ENCODE data around the gene ZAR1. TPM values are rescaled to one million over a fixed set of nuclear protein-coding genes. Genes with fewer than 3 reads are reported as not detected.

Gene ZAR1
- total RNA-seq, 1 donor = not detected

- Histone ChIP-seq H3K27ac (ENCODE audit: low read depth, low read length) (no peak overlapping the region), H3K36me3 (ENCODE audit: insufficient read depth, low read length) (peaks cover 13% of the 10 kb centered on the region), H3K9me3 (ENCODE audit: low read depth, low read length) (no peaks in the 10 kb centered on the region), H3K4me3 (ENCODE audit: insufficient read depth, low read length) (no peak overlapping the region), H3K4me2 (ENCODE audit: insufficient read depth, low read length) (no peak overlapping the region), H3K27me3 (ENCODE audit: insufficient read depth, low read length) (no peaks in the 10 kb centered on the region), H3K79me2 (ENCODE audit: insufficient read depth, low read length) (no peaks in the 10 kb centered on the region), H3K4me1 (ENCODE audit: insufficient read depth, low read length) (no peaks in the 10 kb centered on the region), H2AFZ (ENCODE audit: low read length) (no peak overlapping the region), H4K20me1 (ENCODE audit: insufficient read depth, low read length) (no peaks in the 10 kb centered on the region)
- TF ChIP-seq CTCF (IDR thresholded peaks at IDR 0.05; ENCODE audit: extremely low read depth, low read depth, low read length) = no peak
- no peak for DNase-seq (ENCODE audit: insufficient read length, low spot score, missing footprints)
Measured at GRCh38 chr4:48503233-48504025, 13.4 kb downstream of the ZAR1 start.

GRCh38 chr4:48504026-48504330, 13.9 kb downstream of the ZAR1 start:
- Histone ChIP-seq H3K9me3 (ENCODE audit: low read depth, low read length) (no peaks in the 10 kb centered on the region), H3K4me1 (ENCODE audit: insufficient read depth, low read length) (no peaks in the 10 kb centered on the region), H3K4me2 (ENCODE audit: insufficient read depth, low read length) (no peak overlapping the region), H3K4me3 (ENCODE audit: insufficient read depth, low read length) (no peak overlapping the region), H4K20me1 (ENCODE audit: insufficient read depth, low read length) (no peaks in the 10 kb centered on the region), H3K27me3 (ENCODE audit: insufficient read depth, low read length) (no peaks in the 10 kb centered on the region), H3K79me2 (ENCODE audit: insufficient read depth, low read length) (no peaks in the 10 kb centered on the region), H3K27ac (ENCODE audit: low read depth, low read length) (no peak overlapping the region), H2AFZ (ENCODE audit: low read length) (no peak overlapping the region), H3K36me3 (ENCODE audit: insufficient read depth, low read length) (peaks cover 17% of the 10 kb centered on the region)
- DNase-seq (ENCODE audit: insufficient read length, low spot score, missing footprints) = no peak
- TF ChIP-seq CTCF (IDR thresholded peaks at IDR 0.05; ENCODE audit: extremely low read depth, low read depth, low read length) = no peak

DNA sequence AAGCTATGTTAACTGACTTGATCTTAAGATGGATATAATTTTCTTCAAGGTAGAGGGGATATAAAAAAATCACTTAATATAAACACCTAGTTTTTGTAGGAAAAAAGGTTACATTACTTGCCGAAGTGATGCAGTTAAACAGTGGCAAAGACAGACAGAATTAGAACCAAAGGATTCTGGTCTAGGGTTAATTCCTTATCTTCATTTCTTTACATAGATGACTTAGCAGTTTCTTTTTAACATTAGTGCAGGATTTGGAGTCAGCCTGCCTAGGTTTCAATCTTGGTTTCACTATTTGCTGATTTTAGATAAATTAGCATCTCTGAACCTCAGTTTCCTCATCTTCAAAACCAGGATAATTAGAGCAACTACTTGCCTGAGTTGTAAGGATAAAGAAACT, 14.3 kb downstream of the ZAR1 start:
- DNase-seq (ENCODE audit: insufficient read length, low spot score, missing footprints) = no peak
- TF ChIP-seq CTCF (IDR thresholded peaks at IDR 0.05; ENCODE audit: extremely low read depth, low read depth, low read length) = no peak
- Histone ChIP-seq H3K27ac (ENCODE audit: low read depth, low read length) (no peak overlapping the region), H3K27me3 (ENCODE audit: insufficient read depth, low read length) (no peaks in the 10 kb centered on the region), H3K9me3 (ENCODE audit: low read depth, low read length) (no peaks in the 10 kb centered on the region), H4K20me1 (ENCODE audit: insufficient read depth, low read length) (no peaks in the 10 kb centered on the region), H3K4me3 (ENCODE audit: insufficient read depth, low read length) (no peak overlapping the region), H3K79me2 (ENCODE audit: insufficient read depth, low read length) (no peaks in the 10 kb centered on the region), H3K4me1 (ENCODE audit: insufficient read depth, low read length) (no peaks in the 10 kb centered on the region), H3K36me3 (ENCODE audit: insufficient read depth, low read length) (peaks cover 17% of the 10 kb centered on the region), H3K4me2 (ENCODE audit: insufficient read depth, low read length) (no peak overlapping the region), H2AFZ (ENCODE audit: low read length) (no peak overlapping the region)

DNA sequence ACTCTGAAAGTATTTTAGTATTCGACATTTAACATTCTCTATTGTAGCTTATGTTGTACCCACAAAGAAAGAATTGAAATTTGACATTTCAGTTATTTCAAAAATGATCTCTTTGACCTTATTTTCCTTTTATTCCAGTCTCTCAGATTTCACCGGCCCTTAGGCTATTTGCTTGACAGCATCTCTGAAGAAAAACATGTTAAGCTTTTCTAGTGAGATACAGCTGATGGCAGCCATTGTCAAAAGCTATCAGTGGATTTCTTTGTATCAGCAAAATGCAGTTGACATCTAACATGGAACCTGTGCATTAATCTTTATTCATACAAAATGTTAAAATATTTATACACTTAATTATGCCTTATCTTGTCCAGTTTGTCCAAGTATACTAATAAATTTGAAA, 16.7 kb downstream of the ZAR1 start:
- TF ChIP-seq CTCF (IDR thresholded peaks at IDR 0.05; ENCODE audit: extremely low read depth, low read depth, low read length) = no peak
- Histone ChIP-seq H3K36me3 (ENCODE audit: insufficient read depth, low read length) (peaks cover 22% of the 10 kb centered on the region), H3K4me1 (ENCODE audit: insufficient read depth, low read length) (no peaks in the 10 kb centered on the region), H3K4me3 (ENCODE audit: insufficient read depth, low read length) (no peak overlapping the region), H3K27ac (ENCODE audit: low read depth, low read length) (no peak overlapping the region), H2AFZ (ENCODE audit: low read length) (no peak overlapping the region), H3K79me2 (ENCODE audit: insufficient read depth, low read length) (no peaks in the 10 kb centered on the region), H3K27me3 (ENCODE audit: insufficient read depth, low read length) (no peaks in the 10 kb centered on the region), H4K20me1 (ENCODE audit: insufficient read depth, low read length) (no peaks in the 10 kb centered on the region), H3K4me2 (ENCODE audit: insufficient read depth, low read length) (no peak overlapping the region), H3K9me3 (ENCODE audit: low read depth, low read length) (no peaks in the 10 kb centered on the region)
- no peak for DNase-seq (ENCODE audit: insufficient read length, low spot score, missing footprints)
